NCI-H82 treated with DMSO at 0.1 percent for 48 hours (cell line): ENCODE measurements around the gene PLXNC1.
"Not testable (repeated sequence)": the region's sequence is repeated elsewhere in the genome, so short reads cannot be mapped to it uniquely, and the experiment has no call there.

Experiments
- DNase-seq: peaks from one replicate; lab custom pipeline; 2025; ENCODE audit not compliant: unreplicated experiment; lab: John Stamatoyannopoulos, UW

PLXNC1 gene

GRCh38 chr12:94286583-94287244 lies 138.3 kb downstream of the PLXNC1 start:
- DNase-seq = no peak

DNA sequence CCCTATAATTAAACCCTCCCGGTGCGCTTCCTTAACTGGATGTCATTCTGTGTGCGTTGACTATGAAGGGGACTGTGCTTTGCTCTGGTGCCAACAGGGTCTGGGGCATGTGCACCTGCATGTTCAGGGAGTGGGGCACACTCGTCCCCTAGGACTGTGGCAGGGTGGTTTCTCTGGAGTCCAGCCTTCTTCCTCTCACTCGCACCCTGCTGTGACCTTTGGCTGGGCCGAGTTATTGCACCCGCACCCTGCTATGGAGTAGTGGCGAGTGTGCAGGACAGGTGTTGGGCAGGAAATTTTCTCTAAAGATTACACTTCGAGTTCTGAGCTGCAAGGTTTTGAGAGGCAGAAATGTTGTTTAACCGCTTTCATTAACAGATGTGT lies 138.9 kb downstream of the PLXNC1 start:
- DNase-seq = no peak

- DNase-seq = no peak
Measured at GRCh38 chr12:94289461-94290312, 141.3 kb downstream of the PLXNC1 start.

DNA sequence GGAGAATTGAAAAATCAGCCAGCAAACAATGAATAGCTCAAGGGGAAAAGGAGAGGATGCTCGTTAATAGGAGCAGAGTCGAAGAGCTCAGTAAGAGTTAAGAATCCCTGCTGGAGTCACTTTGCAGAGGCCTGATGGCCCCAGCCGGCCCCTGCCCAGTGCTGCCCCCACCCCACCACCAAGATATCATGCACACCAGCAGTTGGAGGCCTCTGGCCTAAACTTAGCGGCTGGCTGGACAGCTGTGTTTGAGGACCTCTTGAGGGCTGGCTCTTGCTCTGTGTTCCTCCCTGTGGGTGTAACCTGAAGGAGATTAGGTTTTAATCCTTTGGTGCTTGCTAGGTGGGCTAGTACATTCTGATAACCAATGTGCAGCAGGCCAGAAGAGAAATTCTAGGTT lies 142.0 kb downstream of the PLXNC1 start:
- peak; percentile 14 for DNase-seq

DNA sequence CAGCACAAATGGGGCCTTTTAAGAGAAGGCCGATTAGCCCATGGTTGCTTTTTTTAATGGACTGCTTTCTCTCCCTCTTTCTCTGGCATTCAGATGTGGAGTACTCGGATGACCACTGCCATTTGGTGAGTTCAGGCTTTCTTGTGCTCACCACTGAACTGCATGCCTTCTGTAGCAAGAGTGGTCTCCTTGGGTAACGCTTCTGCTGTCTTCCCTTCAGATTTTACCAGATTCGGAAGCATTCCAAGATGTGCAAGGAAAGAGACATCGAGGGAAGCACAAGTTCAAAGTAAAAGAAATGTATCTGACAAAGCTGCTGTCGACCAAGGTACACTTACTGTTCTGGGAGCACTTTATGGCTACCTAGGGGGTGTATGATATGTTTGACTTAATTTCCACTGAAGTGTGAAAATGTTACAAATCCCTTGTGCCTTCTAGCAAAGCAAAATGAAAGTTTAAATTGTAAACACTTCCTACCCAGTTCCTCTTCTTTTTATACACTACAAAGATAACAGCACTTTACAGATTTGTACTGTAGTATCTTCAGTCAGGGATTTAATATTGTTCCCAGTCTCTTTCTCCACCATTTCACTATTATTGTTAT lies 148.8 kb downstream of the PLXNC1 start:
- DNase-seq = no peak

- no peak for DNase-seq
Measured at GRCh38 chr12:94297876-94298505, 149.6 kb downstream of the PLXNC1 start.

- no peak for DNase-seq
Measured at GRCh38 chr12:94299846-94300245, 151.5 kb downstream of the PLXNC1 start.

DNA sequence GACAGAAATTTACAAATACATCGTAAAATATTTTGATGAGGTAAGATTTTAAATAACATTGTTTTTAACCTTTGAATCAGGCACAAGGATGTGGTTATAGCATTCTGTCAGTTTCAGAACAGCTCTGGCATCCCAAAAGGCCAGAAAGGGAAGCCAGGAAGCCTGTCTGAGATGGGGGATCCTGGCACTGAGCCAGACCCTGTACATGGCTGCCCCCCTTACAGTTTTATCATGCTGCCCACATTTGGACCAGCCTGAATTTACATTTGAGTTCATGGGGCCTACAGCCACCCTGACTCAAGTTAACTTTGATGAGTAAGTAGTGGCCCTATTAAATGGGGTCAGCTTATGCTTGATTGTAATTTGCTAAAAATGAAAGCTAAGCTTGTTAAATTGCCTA lies 155.6 kb downstream of the PLXNC1 start:
- DNase-seq = no peak

GRCh38 chr12:94304566-94305061 lies 156.2 kb downstream of the PLXNC1 start:
- DNase-seq = no peak

- no peak for DNase-seq
Measured at GRCh38 chr12:94305130-94305957, 157.0 kb downstream of the PLXNC1 start.

- no peak for DNase-seq
Measured at GRCh38 chr12:94308612-94309011, 160.2 kb downstream of the PLXNC1 start.

GRCh38 chr12:94309373-94309772 lies 161.0 kb downstream of the PLXNC1 start:
- no peak for DNase-seq

GRCh38 chr12:94312378-94312777 lies 164.0 kb downstream of the PLXNC1 start:
- DNase-seq = no peak

GRCh38 chr12:94316600-94316999 lies 168.2 kb downstream of the PLXNC1 start:
- DNase-seq = not testable (repeated sequence)

- DNase-seq = no peak
Measured at GRCh38 chr12:94318181-94318580, 169.8 kb downstream of the PLXNC1 start.

DNA sequence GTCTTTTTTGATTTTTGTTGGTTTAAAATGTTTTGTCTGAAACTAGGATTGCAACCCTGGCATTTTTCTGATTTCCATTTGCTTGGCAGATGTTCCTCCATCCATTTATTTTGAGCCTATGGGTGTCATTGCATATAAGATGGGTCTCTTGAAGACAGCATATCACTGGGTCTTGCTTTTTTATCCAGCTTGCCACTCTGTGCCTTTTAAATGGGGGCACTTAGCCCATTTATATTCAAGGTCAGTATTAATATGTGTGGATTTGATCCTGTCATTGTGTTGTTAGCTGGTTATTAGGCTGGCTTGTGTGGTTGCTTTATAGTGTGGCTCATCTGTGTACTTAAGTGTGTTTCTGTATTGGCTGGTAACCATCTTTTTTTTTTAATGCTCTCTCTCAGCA lies 171.7 kb downstream of the PLXNC1 start:
- DNase-seq = no peak

DNA sequence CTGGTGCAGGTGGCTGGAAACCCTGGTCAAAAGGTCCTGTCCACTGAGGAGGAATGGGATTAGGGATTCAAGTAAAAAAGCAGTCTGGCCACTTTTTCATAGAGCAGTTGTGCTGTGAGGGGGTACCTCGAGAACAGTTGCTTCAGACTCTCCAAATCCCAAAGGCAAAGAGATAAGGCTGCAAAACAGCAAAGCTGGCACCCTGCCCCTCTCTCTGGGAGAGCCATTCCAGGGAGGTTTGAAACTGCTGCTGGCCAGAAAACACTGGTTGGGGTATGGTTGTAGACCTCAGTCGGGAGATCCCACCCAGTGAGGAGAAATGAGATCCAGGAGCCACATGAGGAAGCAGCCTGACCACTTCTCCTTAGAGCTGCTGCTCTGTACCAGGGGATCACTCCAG lies 174.0 kb downstream of the PLXNC1 start:
- DNase-seq = no peak

GRCh38 chr12:94326234-94326633 lies 177.9 kb downstream of the PLXNC1 start:
- no peak for DNase-seq

DNA sequence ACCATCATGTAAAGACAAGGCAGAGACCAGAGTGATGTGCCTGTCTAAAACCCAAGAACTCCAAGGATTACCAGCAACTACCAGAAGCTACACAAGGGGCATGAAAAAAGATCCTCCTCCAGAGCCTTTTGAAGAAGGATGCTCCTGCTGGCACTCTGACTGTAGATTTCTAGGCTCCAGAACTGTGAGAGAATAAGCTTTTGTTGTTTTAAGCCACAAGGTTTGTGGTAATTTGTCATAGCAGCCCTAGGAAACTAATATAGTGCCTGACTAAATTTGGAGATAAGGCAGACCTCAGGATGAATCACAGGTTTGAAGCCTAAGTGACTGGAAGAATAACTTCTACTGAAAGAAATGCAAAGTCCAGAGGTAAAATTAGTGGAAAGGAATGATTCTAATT lies 178.3 kb downstream of the PLXNC1 start:
- no peak for DNase-seq

DNA sequence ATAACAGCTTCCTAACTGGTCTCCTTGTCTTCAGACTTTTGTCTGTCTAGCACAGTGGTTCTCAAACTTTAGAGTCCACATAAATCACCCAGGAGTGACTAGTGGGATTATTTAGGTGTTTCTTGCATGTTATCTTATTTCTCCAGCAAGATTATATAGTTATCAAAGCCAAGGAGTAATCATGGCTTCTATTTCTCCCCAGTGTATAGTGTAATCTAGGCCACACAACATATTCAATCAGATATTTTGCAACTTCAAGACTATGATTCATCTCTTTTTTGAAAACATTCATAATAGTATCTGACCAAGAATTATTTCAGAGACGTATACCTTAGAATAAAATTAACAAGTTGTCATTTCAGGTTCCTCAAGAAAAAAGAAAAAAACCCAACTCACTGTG lies 179.4 kb downstream of the PLXNC1 start:
- DNase-seq = no peak

DNA sequence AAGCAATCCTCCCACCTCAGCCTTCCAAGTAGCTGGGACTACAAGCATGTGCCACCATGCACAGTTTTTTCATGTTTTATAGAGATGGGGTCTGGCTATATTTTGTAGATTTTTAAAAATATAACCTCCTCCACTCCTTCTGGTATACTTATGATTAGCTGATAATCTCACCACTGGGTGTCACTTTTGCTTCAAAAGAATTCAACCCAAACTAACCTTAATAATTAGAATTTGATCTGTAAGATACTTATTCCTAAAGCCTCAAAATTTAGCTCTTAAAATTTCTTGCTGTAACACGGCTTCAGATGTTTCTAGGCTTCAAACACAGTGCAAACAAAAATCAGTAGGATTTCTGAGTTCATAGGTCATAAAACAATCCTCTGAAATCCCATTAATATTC lies 181.0 kb downstream of the PLXNC1 start:
- no peak for DNase-seq
